HFFc6 (cell line): Measurements from ENCODE around the gene TRIM49D1. TPM values are rescaled to one million over a fixed set of nuclear protein-coding genes. Genes with fewer than 3 reads are reported as not detected.

Experiments
- total RNA-seq, 6 experiments: library from RNA; stranded (reverse); fragmentation: NEBNext Ultra II Directional; extraction: Animal tissue kit (Norgen Biotek cat#: 25700); gene quantifications; 2 replicates in 1 of 6; 3 replicates in 5 of 6; pipeline ENCODE4 v1.2.3, GENCODE V29; 2021

TRIM49D1 gene
- total RNA-seq, 6 experiments from 2014 or later = not detected

Other genes with a start within 250 kb of the TRIM49D1 start
- not detected for gene TRIM77, start 211.9 kb downstream of the TRIM49D1 start, total RNA-seq
- gene TRIM49, start 113.7 kb downstream of the TRIM49D1 start, total RNA-seq = not detected
- gene TRIM64B, start 43.8 kb downstream of the TRIM49D1 start, total RNA-seq = not detected
- gene TRIM49D2, start 1.8 kb upstream of the TRIM49D1 start, total RNA-seq = not detected
- gene TRIM64, start 43.8 kb upstream of the TRIM49D1 start, total RNA-seq = not detected
- gene TRIM49C, start 108.9 kb upstream of the TRIM49D1 start, total RNA-seq = not detected
- gene UBTFL1, start 163.7 kb upstream of the TRIM49D1 start, total RNA-seq = not detected
- gene NAALAD2, start 212.4 kb upstream of the TRIM49D1 start, total RNA-seq = under 1 TPM; 0.12 to 0.53 (median 0.19) TPM